Endothelial cell of umbilical vein (primary cell): ENCODE data around the gene UBR4. TPM values are rescaled to one million over a fixed set of nuclear protein-coding genes. Genes with fewer than 3 reads are reported as not detected.

ENCODE experiments used
- BruUV-seq: library from RNA; stranded (reverse); fragments of 400-500 nt; replicated peaks from 2 replicates; lab custom pipeline; 2021; lab: Mats Ljungman, UMichigan
- CTCF ChIA-PET: fragments of 300-600, 350-600 bp; sonication (Branson Sonifier 250); formaldehyde crosslinking; loops from one replicate; lab custom pipeline; 2021; ENCODE audit warnings: antibody characterized with exemption, inconsistent platforms; lab: Charles Lee
- POLR2A ChIA-PET: fragments of 300-600, 350-600 bp; sonication (Branson Sonifier 250); formaldehyde crosslinking; loops from one replicate; lab custom pipeline; 2021; ENCODE audit warnings: antibody characterized with exemption, inconsistent platforms; lab: Charles Lee
- DNase-seq: peaks from one replicate; pipeline ENCODE4 v3.0.0-alpha.2; 2011; ENCODE audit warnings: low read depth, low spot score
- FAIRE-seq: peaks from 2 replicates; lab custom pipeline; 2011; peaks lifted over from hg19 to GRCh38; lab: Jason Lieb, UNC
- H2AFZ ChIP-seq: 2 replicates; pipeline ENCODE4 v1.6.0; 2012; ENCODE audit warnings: low read depth, low read length, control low read depth, inconsistent platforms
- H3K27ac ChIP-seq: 2 replicates; pipeline ENCODE4 v1.5.1; 2011; ENCODE audit warnings: low read depth, mild to moderate bottlenecking, control low read depth, low read length, moderate library complexity; ENCODE audit not compliant: insufficient read depth
- H3K27me3 ChIP-seq, 2 experiments: 2 replicates each; pipeline versions ENCODE4 v1.6.0 to v1.6.1; 2011; ENCODE audit warnings: low read length in 2 of 2, mixed read lengths in 1 of 2; ENCODE audit not compliant: control insufficient read depth in 2 of 2, insufficient read depth in 2 of 2
- H3K36me3 ChIP-seq, 2 experiments: 2 replicates in 1 of 2; 3 replicates in 1 of 2; pipeline ENCODE4 v1.5.1; 2011; ENCODE audit warnings: low read length in 2 of 2, mild to moderate bottlenecking in 1 of 2, moderate library complexity in 1 of 2; ENCODE audit not compliant: control insufficient read depth in 2 of 2, insufficient read depth in 2 of 2; ENCODE audit errors: extremely low read depth in 1 of 2
- H3K4me1 ChIP-seq: 3 replicates; pipeline ENCODE4 v1.5.1; 2011; ENCODE audit warnings: mild to moderate bottlenecking, low read length; ENCODE audit not compliant: control insufficient read depth, insufficient read depth; ENCODE audit errors: extremely low read depth
- H3K4me2 ChIP-seq: 2 replicates; pipeline ENCODE4 v1.6.1; 2011; ENCODE audit warnings: low read length, control low read depth, mixed read lengths; ENCODE audit not compliant: insufficient read depth
- H3K4me3 ChIP-seq, 3 experiments: fragments of 200-600 bp in 1 of 3; sonication (generic), shearing (Covaris generic) in 1 of 3; replicated peaks in 1 of 3; 2 replicates each; pipeline ENCODE4 v1.5.1; 2011 to 2016; ENCODE audit warnings: control low read depth in 3 of 3, low read length in 3 of 3, mild to moderate bottlenecking in 2 of 3, inconsistent platforms in 1 of 3, low read depth in 1 of 3, moderate library complexity in 1 of 3; ENCODE audit not compliant: insufficient read depth in 1 of 3
- H3K79me2 ChIP-seq: 2 replicates; pipeline ENCODE4 v1.6.0; 2012; ENCODE audit warnings: low read length, inconsistent platforms; ENCODE audit not compliant: control insufficient read depth, insufficient read depth
- H3K9ac ChIP-seq: replicated peaks from 2 replicates; pipeline ENCODE3; 2011; ENCODE audit warnings: low read length, control low read depth; ENCODE audit not compliant: insufficient read depth; ENCODE audit errors: extremely low read depth
- H3K9me1 ChIP-seq: replicated peaks from 3 replicates; pipeline ENCODE4 v1.6.0; 2011; ENCODE audit warnings: mild to moderate bottlenecking, low read length; ENCODE audit not compliant: control insufficient read depth, insufficient read depth; ENCODE audit errors: extremely low read depth
- H3K9me3 ChIP-seq: replicated peaks from 2 replicates; pipeline ENCODE4 v1.5.1; 2012; ENCODE audit warnings: low read length, inconsistent platforms; ENCODE audit not compliant: control insufficient read depth, insufficient read depth
- H4K20me1 ChIP-seq: replicated peaks from 2 replicates; pipeline ENCODE3; 2011; ENCODE audit warnings: mild to moderate bottlenecking, low read length; ENCODE audit not compliant: control insufficient read depth, insufficient read depth; ENCODE audit errors: extremely low read depth
- CTCF ChIP-seq, 2 donors: IDR thresholded peaks; 1 replicate in 1 of 2; 2 replicates in 1 of 2; pipeline ENCODE4 v1.5.1; 2011; ENCODE audit warnings: low read length in 2 of 2, mild to moderate bottlenecking in 2 of 2, moderate library complexity in 2 of 2, control low read depth in 1 of 2, inconsistent platforms in 1 of 2, low read depth in 1 of 2; ENCODE audit not compliant: insufficient read depth in 1 of 2; ENCODE audit errors: extremely low read depth in 1 of 2
- EZH2 ChIP-seq: IDR thresholded peaks from 2 replicates; pipeline ENCODE4 v1.6.1; 2012; ENCODE audit warnings: borderline replicate concordance, low read depth, mild to moderate bottlenecking, moderate library complexity, low read length, inconsistent platforms; ENCODE audit not compliant: severe bottlenecking
- FOS ChIP-seq: IDR thresholded peaks from 2 replicates; pipeline ENCODE4 v1.6.1; 2011; ENCODE audit warnings: mild to moderate bottlenecking, low read length, moderate library complexity, borderline replicate concordance; ENCODE audit not compliant: insufficient read depth
- GATA2 ChIP-seq: IDR thresholded peaks from 2 replicates; pipeline ENCODE4 v1.7.0; 2011; ENCODE audit warnings: low read depth, mild to moderate bottlenecking, moderate library complexity, mixed read lengths, low read length; ENCODE audit not compliant: insufficient read length, insufficient read depth
- JUN ChIP-seq: IDR thresholded peaks from 2 replicates; pipeline ENCODE4 v1.6.1; 2011; ENCODE audit warnings: borderline replicate concordance, low read depth; ENCODE audit not compliant: insufficient read length, insufficient read depth
- MYC ChIP-seq: IDR thresholded peaks from one replicate; pipeline ENCODE4 v1.6.1; 2011; ENCODE audit warnings: mild to moderate bottlenecking, low read depth, low read length
- POLR2A ChIP-seq: IDR thresholded peaks from 2 replicates; pipeline ENCODE4 v1.6.1; 2012; ENCODE audit warnings: low read depth, mild to moderate bottlenecking, control low read depth, low read length
- POLR2AphosphoS5 ChIP-seq: IDR thresholded peaks from 2 replicates; pipeline ENCODE4 v1.6.1; 2012; ENCODE audit warnings: low read depth, mild to moderate bottlenecking, control low read depth, low read length, moderate library complexity; ENCODE audit not compliant: insufficient read depth
- dilution Hi-C: fragments of 300-500 bp; cut with MboI; formaldehyde crosslinking; loops from one replicate; pipeline ENCODE4 v1.15.0; 2019; ENCODE audit warnings: low sequenced_read_pairs; ENCODE audit not compliant: extremely low pct_ligation_motif_present
- intact Hi-C: fragments of 100-400 bp; cut with micrococcal nuclease; formaldehyde crosslinking; loops from one replicate; pipeline ENCODE4 v1.10.0; 2022
- polyA plus RNA-seq, 4 experiments: library from polyadenylated mRNA; depleted of rRNA in 3 of 4; stranded (reverse) in 3 of 4; unstranded in 1 of 4; fragments of >200 nt; gene quantifications; 2 replicates each; pipeline versions ENCODE4 v1.2.1 to v1.2.3, GENCODE V29; 2011 to 2012; ENCODE audit warnings: missing spikeins in 1 of 4
- total RNA-seq: library from RNA; stranded (reverse); gene quantifications from 2 replicates; pipeline ENCODE4 v1.2.3, GENCODE V29; 2021
- TF ChIP-seq, protein P1 (sequence below): IDR thresholded peaks from 2 replicates; pipeline ENCODE4 v1.6.1; 2011; ENCODE audit not compliant: insufficient read depth, insufficient read length

Gene UBR4
- total and polyA plus RNA-seq, 2 donors (not counting 3 experiments of a cell fraction or from before 2014, with no cell fraction given): 125 to 150 TPM

GRCh38 chr1:19038096-19038495, 172.0 kb downstream of the UBR4 start:
- H3K4me2 ChIP-seq: no peak overlapping the region
- H3K36me3 ChIP-seq: no peaks in the 10 kb centered on the region
- H4K20me1 ChIP-seq: no peaks in the 10 kb centered on the region
- DNase-seq (no peak), FAIRE-seq (no peak)
- ChIA-PET POLR2A (no interaction called here), CTCF (no interaction called here)
- no peaks in the 10 kb centered on the region for H3K4me1 ChIP-seq
- intact Hi-C loops (no loop called here), dilution Hi-C loops (no loop called here)
- H3K27ac ChIP-seq: no peak overlapping the region
- H3K4me3 ChIP-seq: no peak overlapping the region
- TF ChIP-seq, protein P1, sequence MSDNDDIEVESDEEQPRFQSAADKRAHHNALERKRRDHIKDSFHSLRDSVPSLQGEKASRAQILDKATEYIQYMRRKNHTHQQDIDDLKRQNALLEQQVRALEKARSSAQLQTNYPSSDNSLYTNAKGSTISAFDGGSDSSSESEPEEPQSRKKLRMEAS: no peak
- no peak for TF ChIP-seq MYC
- no peak for TF ChIP-seq FOS
- no peak for TF ChIP-seq POLR2AphosphoS5
- no peak for TF ChIP-seq POLR2A
- no peak for TF ChIP-seq GATA2
- TF ChIP-seq JUN: no peak
- no peak for TF ChIP-seq CTCF (IDR thresholded peaks at IDR 0.05; ENCODE audit: extremely low read depth in 1 of 2, insufficient read depth in 1 of 2, low read depth in 1 of 2, low read length in 2 of 2)
- no peak for TF ChIP-seq EZH2
- no TSS peak for BruUV-seq
- H3K27me3 ChIP-seq: peaks cover 0 to 4% of the 10 kb centered on the region in 2 experiments
- no peak overlapping the region for H2AFZ ChIP-seq
- H3K9ac ChIP-seq: no peak overlapping the region
- no peaks in the 10 kb centered on the region for H3K9me3 ChIP-seq
- no peaks in the 10 kb centered on the region for H3K9me1 ChIP-seq
- H3K79me2 ChIP-seq: no peaks in the 10 kb centered on the region
